ENCODE data around the gene FUBP3.

Gene FUBP3

DNA sequence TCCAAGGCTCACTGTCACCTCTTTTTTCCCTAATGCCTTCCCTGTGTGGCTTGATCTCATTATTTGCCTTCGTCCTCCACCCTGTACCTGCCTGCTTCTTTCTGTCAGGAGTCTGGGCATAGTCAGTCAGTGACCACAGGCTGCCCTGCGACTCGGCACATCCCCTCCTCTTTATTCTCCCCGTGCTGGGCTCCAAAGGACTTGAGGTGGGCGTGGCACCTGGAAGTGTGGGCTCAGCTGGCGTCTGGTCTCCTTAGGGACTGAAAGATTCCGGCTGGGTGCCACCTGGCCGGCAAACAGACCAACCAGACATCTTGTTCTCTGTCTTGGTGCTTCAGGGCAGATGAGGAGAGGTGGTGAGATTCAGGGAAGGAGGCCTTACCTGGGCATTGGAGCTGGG lies 55.4 kb downstream of the FUBP3 start:
- no peak for DNase-seq

DNA sequence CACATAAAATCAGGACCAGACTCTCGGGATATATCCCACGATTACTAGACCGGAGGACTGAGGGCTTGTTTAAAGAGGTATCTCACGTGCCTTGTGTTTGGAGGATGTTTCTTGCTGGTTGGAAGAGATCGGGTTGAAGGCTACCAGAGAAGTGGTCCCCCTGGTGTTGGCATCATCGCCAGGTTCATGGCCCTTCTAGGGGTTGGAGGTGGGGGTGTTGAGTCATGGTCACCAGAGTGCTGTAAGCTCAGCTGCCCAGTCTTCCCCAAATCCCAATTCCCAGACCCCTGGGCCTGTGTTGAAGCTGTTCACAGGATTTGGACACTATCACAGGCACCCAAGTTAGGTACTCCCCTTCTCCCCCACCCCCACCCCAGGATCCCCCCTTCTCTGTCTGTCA lies 55.9 kb downstream of the FUBP3 start:
- DNase-seq: no peak

DNA sequence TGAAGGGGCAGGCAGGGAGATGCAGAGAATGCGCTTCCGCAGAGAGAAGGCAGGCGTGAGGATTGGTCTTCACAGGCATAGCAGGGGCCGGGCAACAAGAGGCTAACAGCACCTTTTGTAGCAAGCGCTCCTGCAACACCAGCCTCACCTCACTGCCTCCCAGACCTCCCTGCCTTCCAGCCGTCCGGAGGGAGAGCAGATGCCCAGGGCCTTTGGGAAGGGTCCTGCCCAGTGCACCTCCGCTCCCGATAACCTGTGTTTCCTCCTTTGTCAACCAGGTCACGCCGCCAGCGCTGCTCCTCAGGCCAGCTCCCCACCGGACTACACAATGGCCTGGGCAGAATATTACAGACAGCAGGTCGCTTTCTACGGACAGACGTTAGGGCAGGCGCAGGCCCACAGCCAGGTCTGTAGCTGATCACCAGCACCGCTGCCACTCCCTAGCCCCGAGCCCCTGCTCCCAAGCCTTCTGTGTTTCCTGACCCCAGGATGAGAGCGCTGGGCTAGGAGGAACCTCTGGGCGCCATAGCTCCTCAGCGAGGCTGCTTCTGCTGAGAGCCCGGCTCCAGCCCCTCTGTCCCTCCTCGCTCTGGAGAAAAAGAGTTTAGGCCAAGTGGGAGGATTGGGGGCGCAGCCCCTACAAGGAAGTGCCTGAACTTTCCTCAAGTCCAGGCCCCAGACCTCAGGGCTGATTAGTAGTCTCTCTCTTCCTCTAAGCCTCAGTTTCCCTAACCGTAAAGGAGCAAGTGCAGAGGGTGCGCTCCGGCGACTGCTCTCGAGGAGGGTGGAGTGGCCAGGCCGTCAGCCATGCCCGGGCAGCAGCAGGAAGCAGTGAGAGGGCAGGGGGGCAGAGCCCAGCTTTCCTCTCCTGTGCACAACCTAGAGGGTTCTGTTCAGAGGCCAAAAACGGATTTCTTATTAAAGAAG lies 56.6 kb downstream of the FUBP3 start:
- no peak for DNase-seq

DNA sequence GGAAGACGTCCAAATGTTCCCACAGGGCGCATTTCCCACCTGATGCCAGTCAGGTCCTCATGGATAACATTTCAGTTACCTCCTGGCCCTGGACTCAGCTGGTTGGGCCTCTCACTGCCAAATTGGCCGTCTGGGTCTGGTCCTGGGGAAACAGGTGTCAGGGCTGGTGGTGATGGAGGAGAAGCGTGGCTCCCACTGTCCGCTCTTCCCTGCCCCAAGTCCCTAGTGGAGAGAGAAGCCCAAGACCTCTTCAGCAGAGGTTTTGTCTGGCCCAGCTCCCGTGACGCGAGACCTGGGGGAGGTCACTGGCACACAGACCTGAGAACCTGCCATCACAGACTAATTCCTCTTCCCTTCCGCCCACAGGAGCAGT lies 57.3 kb downstream of the FUBP3 start:
- DNase-seq: no peak

DNA sequence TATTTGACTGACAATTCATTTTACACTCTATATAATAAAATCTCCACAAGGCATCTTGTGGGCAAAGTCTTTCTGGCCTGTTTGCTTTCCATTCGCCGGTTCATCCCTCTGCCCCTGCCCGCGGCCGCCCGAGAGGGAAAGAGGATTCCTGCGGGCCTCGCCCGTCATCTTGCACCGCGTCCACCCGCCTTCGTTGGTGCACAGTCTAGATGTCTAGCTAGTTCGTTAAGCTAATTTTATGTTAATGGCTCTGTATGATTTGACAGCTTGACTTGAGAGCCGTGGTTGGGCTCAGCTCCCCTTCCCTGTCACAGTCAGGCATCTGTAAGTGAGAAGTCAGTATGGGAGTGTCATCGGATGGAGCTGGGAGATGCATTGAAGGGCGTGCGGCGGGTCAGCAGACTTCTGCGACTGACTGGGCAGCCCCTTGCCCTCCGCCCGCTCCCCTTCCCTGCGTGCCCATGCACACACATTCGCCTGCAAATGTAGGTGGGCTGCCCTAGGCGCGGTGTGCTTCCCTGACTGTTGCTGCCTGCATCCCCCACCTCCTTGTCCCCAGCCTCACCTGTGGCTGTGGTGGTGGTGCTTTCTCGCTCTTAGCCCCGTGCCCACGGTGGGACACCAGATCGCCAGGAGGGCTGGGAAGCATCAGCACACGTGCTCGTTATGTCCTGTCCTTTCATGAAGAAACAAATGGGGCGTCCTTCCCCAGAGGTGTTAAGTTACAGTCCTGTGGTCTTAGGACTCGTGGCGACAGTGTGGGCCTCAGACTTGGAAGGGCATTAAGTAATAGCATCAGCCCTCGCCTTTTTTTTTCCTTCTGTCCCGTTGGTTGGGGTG lies 59.1 kb downstream of the FUBP3 start:
- DNase-seq: no peak

DNA sequence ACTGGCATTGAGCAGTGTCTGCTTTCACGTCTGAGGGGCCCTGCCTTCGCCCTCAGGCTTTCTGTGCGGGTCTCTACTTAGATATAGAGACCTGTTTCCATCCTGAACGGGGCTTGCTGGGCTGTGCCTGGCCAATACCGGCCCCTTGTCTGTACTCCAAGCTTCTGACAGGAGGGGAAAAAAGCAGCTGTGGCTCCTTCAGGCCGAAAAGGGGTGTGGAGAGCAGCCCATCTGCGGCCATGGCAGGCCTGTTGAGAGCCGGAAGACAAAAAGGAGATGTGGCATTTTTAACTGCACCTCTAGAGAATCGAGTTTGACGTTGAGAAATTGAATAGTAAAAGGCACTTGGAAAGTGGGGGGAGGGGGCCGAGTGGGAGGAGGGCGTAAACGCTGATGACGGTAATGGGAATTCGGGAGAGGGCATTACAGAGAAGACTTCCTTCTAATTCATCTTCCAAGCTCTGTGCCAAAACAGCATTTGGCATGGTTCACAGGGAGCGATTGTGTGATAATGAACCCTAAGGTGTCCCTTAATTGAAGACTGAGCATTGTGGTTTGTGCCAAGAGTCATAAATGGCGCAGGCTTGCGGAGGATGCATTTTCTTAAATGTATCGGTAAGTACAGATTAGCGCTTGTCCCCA lies 59.9 kb downstream of the FUBP3 start:
- DNase-seq: no peak

DNA sequence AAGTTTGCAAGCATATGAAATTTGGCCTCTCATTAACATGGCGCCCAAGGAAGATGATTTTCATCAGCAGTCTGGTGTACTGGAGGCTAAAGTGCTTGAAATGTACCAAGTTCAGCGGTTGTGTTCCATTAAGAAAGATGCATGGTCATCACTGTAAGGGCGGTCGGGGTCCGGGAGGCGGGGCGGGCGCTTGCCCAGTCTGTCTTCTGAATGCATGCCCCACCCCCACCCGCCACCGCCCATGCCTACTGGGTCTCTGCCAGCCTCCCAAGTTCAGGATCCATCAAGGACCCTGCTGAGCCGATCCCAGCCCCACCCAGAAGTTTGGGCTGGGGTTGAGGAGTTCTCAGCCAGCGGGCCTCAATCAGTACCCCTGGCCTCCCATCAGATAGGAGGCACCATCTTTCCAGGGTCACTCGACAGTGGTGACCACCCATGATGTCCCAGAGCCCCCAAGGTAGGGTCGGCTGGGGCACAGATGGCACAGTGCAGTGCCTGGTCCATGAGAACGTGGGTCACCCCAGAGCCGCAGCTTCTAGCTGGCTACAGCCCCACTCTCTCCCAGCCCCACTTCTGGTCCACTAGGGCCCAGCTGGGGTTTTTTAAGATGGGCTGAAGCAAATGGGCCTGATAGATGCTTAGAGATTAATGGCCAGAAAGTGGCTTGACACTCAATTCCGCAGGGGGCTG lies 60.6 kb downstream of the FUBP3 start:
- no peak for DNase-seq

DNA sequence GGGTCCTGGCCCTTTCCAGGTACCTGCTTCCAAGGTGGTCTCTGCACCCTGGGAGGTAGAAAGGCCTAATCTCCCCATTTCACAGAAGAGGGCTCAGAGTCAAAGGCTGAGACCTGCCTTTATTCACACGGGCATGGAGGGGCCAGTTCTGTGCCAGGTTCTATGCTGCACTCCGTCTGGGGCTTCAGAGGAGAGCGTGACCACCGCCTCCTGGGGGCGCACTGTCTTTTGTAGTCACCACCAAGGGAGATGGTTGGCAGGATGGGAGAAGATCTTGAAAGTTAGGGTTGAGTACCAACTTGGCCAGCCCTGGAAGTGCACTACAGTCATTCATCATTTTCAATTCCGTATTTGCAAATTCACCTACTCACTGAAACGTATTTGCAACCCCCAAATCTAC lies 61.3 kb downstream of the FUBP3 start:
- DNase-seq: no peak

DNA sequence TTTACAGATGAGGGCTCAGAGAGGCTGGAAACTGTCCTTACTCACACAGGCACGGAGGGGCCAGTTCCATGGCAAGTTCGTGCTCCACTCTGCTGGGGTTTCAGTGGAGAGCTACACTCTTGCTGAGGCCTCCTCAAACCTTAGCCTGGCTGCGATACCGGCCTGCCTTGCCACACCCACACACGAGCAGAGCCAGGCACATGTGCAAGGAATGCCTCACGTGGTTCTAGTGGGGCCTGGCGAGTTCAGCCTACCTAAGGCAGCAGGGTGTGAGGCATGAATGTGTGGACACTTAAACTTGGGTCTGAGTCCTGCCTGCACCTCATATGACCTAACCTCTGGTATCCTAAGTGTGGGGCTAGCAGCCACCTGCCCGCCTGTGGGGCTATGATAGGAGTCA lies 63.5 kb downstream of the FUBP3 start:
- no peak for DNase-seq

DNA sequence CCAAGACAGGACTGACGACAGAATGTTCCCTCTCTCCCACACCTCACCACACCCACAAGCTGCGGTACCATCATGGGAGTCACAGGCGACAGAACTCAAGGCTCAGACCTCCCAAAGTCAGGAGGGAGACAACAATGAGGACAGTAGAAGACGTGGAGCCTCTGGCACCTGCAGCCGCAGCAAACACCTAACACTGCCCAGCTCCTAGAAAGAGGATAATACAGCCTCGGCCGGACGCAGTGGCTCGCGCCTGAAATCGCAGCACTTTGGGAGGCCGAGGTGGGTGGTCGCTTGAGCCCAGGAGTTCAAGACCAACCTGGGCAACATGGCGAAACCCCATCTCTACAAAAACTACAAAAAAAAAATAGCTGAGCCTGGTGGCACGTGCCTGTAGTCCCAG lies 71.8 kb downstream of the FUBP3 start:
- no peak for DNase-seq

DNA sequence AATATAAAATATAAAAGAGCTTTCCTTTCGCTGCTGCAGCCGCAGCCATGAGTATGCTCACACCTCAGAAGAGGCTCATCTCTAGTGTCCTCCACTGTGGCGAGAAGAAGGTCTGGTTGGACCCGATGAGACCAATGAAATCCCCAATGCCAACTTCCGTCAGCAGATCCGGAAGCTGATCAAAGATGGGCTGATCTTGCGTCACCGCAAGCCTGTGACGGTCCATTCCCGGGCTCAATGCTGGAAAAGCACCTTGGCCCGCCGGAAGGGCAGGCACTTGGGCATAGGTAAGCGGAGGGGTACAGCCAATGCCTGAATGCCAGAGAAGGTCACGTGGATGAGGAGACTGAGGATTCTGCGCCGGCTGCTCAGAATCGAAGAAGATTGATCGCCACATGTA lies 72.4 kb downstream of the FUBP3 start:
- no peak for DNase-seq

DNA sequence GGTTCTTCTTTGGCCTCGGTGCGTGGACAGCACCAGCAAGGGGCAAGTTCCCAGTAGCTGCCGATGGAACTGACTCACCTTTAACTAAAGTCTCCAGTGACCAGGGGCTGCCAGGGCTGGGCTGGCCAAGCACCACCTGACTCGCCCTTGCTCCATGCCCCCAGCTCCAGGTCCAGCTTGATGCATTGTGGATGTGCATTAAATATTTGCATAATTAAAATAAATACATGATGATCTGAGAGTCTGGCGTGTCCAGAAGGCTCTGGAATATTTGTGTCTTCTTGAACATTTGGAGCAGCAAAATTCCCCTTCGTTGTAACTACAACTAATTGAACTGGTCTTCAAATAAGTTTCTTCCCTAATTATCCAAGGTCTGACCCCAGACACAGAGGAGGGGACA lies 75.5 kb downstream of the FUBP3 start:
- no peak for DNase-seq

DNA sequence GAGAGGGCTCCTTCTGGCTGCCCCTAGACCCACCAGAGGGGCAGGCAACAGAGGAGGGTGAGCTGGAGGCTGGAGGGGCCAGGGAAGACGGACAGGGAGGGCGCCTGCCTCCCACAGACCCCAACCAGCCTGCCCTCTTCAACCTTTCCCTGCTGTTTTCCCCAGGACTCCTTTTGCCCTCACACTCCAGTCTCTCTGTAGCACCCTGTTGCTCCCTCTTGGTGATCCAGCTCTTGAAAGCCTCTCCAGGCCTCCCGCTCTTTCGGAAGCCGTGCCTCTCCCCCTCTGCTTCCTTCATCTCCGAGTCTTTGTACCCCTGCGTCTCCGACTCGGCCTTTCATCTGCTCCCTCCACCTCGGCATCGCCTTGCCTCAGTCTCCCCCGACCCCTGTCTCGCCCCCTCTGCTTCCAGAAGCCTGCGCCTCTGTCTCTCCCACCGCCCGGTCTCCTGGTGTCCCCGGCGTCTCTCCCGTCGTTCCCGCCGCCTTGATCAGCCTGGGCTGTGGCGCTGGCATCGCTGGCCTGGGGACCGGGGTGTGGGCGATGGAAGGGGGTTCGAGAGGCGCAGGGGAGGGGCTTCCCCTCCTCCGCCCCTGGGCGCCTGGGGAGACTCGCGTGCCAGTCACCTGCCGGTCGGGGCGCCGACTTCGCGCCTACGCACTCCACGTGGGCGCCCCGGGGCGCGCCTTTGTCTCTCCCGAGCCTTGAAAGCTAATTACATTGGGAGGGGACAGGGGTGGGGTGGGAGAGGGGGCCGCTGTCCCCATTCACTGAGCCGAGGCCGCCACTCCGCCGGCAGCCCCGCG lies 79.7 kb downstream of the FUBP3 start:
- DNase-seq: no peak

DNA sequence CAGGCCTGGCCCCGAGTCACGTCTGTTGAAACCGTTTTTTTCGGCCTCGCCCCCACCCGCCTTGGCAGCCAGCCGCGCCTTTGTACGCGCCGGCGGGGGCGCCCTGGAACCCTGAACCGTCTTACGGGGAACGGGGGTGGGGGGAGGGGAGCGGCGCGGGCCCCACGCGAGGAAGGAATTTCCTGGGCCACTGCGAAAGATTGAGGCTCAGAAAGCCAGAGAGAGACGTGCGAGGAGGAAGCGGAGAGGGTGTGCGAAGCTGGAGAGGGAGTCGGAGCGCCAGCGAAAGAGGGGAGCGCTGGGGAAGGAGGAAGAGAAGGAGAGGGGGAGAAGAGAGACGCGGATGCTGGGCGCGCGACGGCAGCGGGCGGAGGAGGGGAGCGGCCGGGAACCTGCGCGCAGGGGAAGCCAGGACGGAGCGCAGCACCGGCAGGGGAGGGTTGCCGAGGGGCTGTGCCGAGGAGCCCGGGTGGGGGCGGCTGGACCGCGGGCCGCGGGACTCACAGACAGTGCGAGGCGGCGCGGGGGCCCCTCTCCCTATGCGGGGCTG lies 80.4 kb downstream of the FUBP3 start:
- DNase-seq: no peak

DNA sequence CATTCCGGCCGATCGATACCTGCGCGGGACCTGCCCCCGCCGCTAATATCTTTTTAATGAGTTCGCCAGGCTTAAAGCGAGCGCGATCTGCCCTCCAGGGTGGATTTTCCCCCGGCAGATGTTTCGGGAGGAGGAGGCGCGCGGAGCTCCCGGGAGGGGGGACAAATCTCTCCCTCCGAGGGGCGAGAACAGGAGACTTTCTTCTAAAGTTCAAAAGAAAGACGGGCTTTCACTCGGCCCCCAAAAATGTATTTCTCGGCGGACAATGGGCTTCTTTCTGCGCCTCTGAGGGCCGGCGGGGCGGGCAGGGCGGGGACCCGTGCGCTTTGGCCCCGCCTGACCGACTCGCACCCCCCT lies 80.9 kb downstream of the FUBP3 start:
- no peak for DNase-seq

DNA sequence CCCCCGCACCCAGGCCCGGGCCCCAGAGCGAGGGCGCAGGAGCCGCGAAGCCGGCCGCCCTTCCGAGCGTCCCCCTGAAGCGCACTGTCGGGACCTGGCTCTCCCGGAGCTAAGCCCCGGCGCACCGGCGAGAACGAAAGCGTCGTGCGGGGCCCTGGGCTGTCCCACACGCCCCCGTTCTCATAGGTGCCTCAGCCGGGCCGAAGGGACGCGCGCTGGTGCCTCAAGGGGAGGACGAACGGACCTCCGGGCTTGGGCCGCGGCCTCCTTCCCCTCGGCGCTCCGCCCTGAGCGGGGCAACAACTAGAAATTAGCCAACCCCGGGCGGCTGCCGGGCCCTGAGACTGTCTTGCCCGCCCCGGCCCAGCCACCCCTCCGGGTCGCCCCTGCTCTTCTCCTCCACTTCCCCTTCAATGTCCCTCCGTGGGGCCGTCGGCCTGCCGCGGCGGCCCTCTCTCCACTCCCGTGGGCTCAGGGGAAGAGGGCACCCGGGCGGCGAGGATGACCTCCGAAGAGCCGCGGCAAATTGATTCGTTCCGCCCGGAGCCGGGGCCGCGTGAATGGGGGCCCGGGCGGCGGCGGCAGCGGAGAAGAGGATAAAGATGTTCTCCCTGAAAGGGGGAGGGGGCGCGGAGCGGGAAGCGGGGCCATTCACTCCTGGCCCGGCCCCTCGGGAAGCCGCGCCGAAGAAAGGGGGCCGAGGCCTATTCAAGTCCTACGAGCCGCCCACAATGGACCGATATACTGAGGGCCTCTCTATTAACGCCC lies 81.5 kb downstream of the FUBP3 start:
- DNase-seq: no peak

DNA sequence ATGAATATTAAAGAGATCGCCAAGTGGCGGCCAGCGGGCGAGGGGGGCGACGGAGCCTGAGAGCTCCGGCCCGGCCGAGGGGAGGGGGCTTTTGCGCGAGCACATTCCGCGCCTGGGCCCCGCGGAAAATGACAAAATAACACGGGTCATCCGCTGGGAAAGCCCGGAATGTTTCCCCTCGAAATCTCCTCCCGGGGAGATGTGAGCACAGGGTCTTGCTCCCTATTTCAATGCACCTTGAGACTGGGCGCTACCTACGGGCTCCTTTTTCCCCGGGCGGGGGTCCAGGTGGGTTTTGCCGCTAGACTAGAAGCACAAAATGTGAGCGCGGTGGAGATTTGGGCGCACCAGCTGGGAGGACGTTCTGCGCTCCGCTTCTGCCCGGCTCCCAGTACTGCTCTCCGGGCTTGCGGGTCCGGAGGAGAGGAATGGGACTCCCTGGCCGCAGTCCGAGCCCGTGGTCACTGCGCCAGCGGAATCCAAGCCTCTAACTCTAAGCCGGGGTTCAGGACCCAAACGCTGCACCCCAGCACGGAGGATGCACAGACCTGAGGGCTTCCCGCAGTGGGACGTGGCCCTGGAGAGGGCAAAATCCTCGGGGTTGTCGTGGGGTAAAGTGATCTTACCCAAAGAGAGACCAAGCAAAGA lies 82.2 kb downstream of the FUBP3 start:
- DNase-seq: no peak

DNA sequence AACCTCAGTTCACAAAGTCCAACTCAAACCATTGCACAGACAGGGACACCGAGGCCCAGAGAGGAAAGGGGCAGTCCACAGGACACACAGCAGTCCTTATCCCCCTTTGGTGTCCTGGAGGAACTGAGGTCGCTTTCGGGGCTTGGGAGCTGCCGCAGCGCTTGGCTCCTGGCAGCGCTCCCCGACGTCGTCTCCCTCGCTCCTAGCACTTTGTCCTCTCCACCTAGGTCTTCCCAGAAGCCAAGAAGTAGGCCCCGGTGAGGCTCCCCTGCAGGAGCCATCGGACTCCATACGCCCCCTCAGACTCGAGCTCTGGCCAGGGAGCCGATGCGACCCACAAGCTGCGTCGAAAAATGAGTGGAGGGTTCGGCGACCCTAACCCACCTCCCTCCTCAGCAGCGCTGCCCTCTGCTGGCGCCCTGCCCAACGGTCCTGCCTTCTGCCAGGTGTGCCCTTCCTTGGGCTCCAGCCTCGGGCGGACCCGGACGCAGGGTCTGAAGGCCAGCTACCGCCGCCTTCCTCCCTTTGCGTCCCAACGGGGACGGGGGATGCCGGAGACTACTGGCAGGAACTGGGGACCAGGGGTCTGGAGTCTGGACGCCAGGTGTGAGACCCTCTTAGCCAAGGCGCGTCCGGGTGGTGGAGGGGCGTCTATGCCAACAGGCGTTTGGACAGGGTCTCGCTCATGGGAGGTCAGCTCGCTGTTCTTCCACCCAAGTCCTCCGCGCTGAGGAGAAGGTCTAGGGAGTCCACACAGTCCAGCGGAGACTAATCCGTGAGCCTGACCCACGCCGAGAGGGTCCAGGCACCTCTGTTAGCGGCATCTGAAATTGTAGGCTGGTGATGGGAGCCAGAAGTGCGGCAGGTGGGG lies 83.0 kb downstream of the FUBP3 start:
- no peak for DNase-seq

DNA sequence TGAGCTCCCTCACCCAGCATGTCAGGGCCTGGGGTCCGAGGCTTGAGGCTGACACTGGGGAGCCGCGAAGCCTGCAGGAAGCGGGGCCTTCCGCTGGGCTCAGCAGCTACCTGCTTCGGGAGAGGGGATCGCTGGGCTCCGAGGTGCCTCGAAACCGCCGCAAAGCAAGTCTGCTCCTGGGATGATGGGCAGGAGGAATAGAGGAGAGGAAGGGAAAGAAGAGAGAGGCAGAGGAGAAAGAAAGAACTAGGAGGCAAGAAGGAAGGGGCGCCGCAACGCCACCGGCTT lies 83.5 kb downstream of the FUBP3 start:
- no peak for DNase-seq

Data from fibroblast of skin of back (primary cell).